Cerebellar cortex (tissue), 1 donor: ENCODE results near the gene ZNF536.

Experiments
- DNase-seq: peaks from one replicate; pipeline ENCODE4 v3.0.0-alpha.2; 2015; ENCODE audit warnings: low spot score

The ZNF536 gene

GRCh38 chr19:30371960-30372824, at the start of gene ZNF536:
Gene ZNF536, plus strand, starts transcription at chr19:30372384. Its CDS starts 71,179 bp downstream, at chr19:30443563.
- DNase-seq = no peak

GRCh38 chr19:30322641-30323320, 49.4 kb upstream of the ZNF536 start:
- DNase-seq = no peak

- DNase-seq = no peak
Observed at GRCh38 chr19:30323904-30324303, 48.3 kb upstream of the ZNF536 start.

- DNase-seq = no peak
Observed at GRCh38 chr19:30324982-30325381, 47.2 kb upstream of the ZNF536 start.

- no peak for DNase-seq
Observed at GRCh38 chr19:30325676-30326392, 46.4 kb upstream of the ZNF536 start.

GRCh38 chr19:30326393-30326710, 45.8 kb upstream of the ZNF536 start:
- DNase-seq = no peak

GRCh38 chr19:30327331-30327730, 44.9 kb upstream of the ZNF536 start:
- no peak for DNase-seq

GRCh38 chr19:30328096-30328495, 44.1 kb upstream of the ZNF536 start:
- DNase-seq = no peak

- no peak for DNase-seq
Observed at GRCh38 chr19:30330266-30330665, 41.9 kb upstream of the ZNF536 start.

- no peak for DNase-seq
Observed at GRCh38 chr19:30332445-30333234, 39.5 kb upstream of the ZNF536 start.

- DNase-seq = no peak
Observed at GRCh38 chr19:30333291-30334065, 38.7 kb upstream of the ZNF536 start.

- DNase-seq = no peak
Observed at GRCh38 chr19:30334841-30335240, 37.3 kb upstream of the ZNF536 start.

- DNase-seq = no peak
Observed at GRCh38 chr19:30335306-30335886, 36.8 kb upstream of the ZNF536 start.

GRCh38 chr19:30336290-30336689, 35.9 kb upstream of the ZNF536 start:
- no peak for DNase-seq

- no peak for DNase-seq
Observed at GRCh38 chr19:30338041-30338456, 34.1 kb upstream of the ZNF536 start.

- no peak for DNase-seq
Observed at GRCh38 chr19:30338878-30339623, 33.1 kb upstream of the ZNF536 start.

- no peak for DNase-seq
Observed at GRCh38 chr19:30339624-30340525, 32.3 kb upstream of the ZNF536 start.

GRCh38 chr19:30340771-30341561, 31.2 kb upstream of the ZNF536 start:
- peak; percentile 52 for DNase-seq
